ENCODE results near the gene OTUB2. TPM values are rescaled to one million over a fixed set of nuclear protein-coding genes. Genes with fewer than 3 reads are reported as not detected.

OTUB2 gene
- total RNA-seq, 1 donor from 2014 or later: 1.7 TPM

DNA sequence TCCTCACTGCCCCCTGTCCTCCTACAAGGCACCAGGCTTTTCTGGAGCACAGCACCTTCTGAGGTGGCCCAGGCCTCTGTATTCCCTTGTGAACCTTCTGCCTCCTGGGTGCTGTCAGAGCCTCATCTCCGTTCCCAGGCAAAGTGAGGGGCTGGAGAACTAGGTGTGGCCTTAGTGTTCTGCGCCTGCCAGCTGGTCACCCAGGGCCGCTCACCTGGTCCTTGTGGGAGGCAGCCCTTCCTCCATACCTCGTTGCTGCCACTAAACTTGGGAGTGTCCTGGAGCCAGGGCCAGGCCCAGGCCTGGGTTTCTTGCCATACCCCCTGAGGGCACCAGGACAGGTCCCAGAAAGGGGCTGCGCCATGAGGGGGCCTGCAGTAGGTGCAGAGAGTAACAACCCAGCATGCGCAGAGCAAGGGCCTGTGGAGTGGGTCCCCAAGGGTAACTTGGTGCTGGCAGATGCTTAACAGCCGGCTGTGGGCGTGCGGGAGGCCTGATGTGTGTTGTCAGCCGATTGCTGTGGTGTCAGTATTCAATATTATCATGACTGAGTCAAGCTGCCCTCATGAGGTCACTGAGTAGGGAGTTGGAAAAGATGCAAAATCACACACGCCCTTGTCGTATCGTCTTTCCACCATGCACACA lies 17.1 kb downstream of the OTUB2 start:
- H3K4me3 ChIP-seq: no peak overlapping the region
- H3K4me1 ChIP-seq: peaks cover 17% of the 10 kb centered on the region
- peaks cover 0 to 23% of the 10 kb centered on the region in 2 donors for H3K36me3 ChIP-seq
- H3K27me3 ChIP-seq: no peaks in the 10 kb centered on the region
- DNase-seq (ENCODE audit: extremely low spot score in 2 of 2): no peak
- TF ChIP-seq POLR2A (IDR thresholded peaks at IDR 0.05): no peak
- TF ChIP-seq, protein P1, sequence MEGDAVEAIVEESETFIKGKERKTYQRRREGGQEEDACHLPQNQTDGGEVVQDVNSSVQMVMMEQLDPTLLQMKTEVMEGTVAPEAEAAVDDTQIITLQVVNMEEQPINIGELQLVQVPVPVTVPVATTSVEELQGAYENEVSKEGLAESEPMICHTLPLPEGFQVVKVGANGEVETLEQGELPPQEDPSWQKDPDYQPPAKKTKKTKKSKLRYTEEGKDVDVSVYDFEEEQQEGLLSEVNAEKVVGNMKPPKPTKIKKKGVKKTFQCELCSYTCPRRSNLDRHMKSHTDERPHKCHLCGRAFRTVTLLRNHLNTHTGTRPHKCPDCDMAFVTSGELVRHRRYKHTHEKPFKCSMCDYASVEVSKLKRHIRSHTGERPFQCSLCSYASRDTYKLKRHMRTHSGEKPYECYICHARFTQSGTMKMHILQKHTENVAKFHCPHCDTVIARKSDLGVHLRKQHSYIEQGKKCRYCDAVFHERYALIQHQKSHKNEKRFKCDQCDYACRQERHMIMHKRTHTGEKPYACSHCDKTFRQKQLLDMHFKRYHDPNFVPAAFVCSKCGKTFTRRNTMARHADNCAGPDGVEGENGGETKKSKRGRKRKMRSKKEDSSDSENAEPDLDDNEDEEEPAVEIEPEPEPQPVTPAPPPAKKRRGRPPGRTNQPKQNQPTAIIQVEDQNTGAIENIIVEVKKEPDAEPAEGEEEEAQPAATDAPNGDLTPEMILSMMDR (IDR thresholded peaks at IDR 0.05): no peak
- TF ChIP-seq POLR2AphosphoS5 (IDR thresholded peaks at IDR 0.05; ENCODE audit: insufficient read depth in 1 of 2, low read depth in 1 of 2): no peak
- peak overlapping the region; percentile 24 for H3K27ac ChIP-seq
- intact Hi-C loops (cut with DNase I): no loop called here
- no peaks in the 10 kb centered on the region for H3K9me3 ChIP-seq

DNA sequence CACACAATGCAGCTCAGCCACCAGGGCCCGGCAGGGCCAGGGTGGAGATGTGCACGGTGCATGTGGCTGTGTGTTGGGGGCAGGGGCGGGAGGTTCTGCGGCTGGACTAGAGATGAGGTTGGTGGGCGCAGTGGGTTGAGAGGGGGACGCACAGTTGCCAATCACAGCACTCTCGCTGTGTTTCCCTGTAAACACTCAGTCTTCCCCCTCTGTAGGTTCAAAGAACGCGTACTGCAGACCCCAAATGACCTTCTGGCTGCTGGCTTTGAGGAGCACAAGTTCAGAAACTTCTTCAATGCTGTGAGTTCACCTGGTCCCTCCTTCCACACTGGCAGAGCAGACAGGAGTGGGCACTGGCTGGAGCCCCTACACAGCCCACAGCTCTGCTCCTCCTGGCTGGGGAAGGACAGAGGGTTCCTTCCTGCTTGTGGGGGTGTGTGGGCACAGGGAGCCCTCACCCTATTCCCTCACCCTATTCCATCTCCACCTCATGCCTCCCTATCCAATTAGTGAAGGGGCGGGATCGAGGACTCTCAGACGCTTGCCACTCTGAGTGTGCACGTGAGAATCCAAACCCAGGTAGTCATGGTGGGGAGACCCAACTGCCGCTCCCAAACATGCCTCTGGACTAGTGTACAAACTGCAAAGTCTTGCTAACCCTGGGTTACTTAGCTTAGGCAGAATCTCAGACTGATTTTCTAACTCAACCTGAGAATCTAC lies 17.8 kb downstream of the OTUB2 start:
- Histone ChIP-seq H3K27me3 (no peaks in the 10 kb centered on the region), H3K36me3 (peaks cover 0 to 29% of the 10 kb centered on the region in 2 donors), H3K27ac (peak overlapping the region; percentile 24), H3K9me3 (no peaks in the 10 kb centered on the region), H3K4me1 (peaks cover 17% of the 10 kb centered on the region), H3K4me3 (no peak overlapping the region)
- TF ChIP-seq POLR2A (IDR thresholded peaks at IDR 0.05): no peak
- intact Hi-C loops (cut with DNase I): no loop called here
- no peak for DNase-seq (ENCODE audit: extremely low spot score in 2 of 2)

DNA sequence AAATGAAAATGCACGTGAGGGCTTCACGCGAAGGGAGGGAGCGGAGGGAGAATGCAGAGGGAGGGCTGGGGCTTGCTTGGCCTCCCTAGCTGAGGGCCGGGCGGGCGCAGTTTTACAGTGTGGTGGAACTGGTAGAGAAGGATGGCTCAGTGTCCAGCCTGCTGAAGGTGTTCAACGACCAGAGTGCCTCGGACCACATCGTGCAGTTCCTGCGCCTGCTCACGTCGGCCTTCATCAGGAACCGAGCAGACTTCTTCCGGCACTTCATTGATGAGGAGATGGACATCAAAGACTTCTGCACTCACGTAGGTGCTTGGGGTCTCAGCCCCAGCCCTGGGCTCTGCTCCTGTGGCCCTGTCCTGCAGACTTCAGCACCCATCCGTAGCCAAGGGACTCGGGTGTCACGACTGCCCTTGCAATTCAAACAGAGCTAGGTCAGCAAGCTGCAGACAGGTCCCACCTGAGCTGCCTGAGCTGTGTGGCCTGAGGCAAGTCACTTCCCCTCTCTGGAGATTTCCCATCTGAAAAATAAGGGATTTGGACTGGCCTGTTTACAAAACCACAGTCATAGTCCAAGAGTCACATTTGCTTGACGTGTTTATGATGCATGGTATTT lies 18.4 kb downstream of the OTUB2 start:
- Histone ChIP-seq H3K27ac (no peak overlapping the region), H3K4me1 (peaks cover 17% of the 10 kb centered on the region), H3K36me3 (peaks cover 0 to 36% of the 10 kb centered on the region in 2 donors), H3K9me3 (no peaks in the 10 kb centered on the region), H3K27me3 (no peaks in the 10 kb centered on the region), H3K4me3 (no peak overlapping the region)
- intact Hi-C loops (cut with DNase I): no loop called here
- DNase-seq (ENCODE audit: extremely low spot score in 2 of 2): no peak
- TF ChIP-seq POLR2A (IDR thresholded peaks at IDR 0.05) (no peak), POLR2AphosphoS5 (IDR thresholded peaks at IDR 0.05; ENCODE audit: insufficient read depth in 1 of 2, low read depth in 1 of 2) (no peak)
- TF ChIP-seq, protein P1 (IDR thresholded peaks at IDR 0.05): no peak

DNA sequence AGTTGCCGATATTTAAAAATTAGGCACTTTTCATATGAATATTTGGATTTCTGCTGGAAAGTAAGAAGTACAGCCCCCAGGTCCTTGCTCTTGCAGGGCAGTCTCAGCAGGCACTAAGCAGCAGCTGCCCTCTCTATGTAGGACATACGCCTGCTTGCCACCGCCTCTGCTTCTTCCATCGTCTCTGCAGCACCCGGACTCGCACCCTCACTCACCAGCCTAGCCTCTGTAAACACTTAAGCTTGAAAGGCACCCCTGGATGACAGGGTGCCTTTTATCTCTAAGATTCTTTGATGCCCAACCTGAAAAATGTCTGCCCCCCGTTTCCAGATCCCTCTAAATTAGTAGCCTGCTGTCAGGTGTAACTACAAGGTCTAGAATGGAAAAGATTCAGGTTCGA lies 19.0 kb downstream of the OTUB2 start:
- Histone ChIP-seq H3K4me3 (no peak overlapping the region), H3K9me3 (no peaks in the 10 kb centered on the region), H3K27ac (no peak overlapping the region), H3K4me1 (peaks cover 17% of the 10 kb centered on the region), H3K27me3 (no peaks in the 10 kb centered on the region), H3K36me3 (peaks cover 0 to 41% of the 10 kb centered on the region in 2 donors)
- intact Hi-C loops (cut with DNase I): no loop called here
- DNase-seq (ENCODE audit: extremely low spot score in 2 of 2): no peak
- TF ChIP-seq POLR2A (IDR thresholded peaks at IDR 0.05) (no peak), POLR2AphosphoS5 (IDR thresholded peaks at IDR 0.05; ENCODE audit: insufficient read depth in 1 of 2, low read depth in 1 of 2) (no peak)
- TF ChIP-seq, protein P1 (IDR thresholded peaks at IDR 0.05): no peak

DNA sequence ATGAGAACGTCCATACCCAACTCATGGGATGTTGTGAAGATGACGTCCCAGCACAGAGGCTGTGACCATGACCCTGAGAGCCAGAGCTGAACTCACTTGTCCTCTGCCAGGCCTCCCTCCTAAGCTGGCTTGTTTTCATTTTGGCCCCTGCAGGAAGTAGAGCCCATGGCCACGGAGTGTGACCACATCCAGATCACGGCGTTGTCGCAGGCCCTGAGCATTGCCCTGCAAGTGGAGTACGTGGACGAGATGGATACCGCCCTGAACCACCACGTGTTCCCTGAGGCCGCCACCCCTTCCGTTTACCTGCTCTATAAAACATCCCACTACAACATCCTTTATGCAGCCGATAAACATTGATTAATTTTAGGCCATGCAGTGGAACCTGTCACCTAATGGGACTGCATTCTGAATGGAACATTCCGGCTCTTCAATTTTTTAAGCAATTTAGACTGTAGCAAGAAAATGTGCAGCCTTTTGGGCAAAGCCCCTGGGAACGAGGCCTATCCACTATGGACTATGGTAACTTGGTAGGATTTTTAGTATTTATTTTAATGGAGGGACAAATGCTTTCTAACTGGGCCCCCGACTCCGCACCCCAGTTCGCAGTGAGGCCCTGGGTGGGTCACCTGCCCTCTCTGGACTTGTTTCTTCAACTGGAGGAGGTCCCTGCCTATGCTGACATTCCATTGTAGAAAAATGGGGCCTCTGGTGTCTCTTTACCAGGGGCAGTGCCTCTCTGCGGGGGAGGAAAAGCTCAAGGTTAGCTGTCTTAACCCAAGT lies 19.6 kb downstream of the OTUB2 start:
- Histone ChIP-seq H3K36me3 (peaks cover 2 to 48% of the 10 kb centered on the region in 2 donors), H3K4me1 (peaks cover 17% of the 10 kb centered on the region), H3K27me3 (no peaks in the 10 kb centered on the region), H3K9me3 (no peaks in the 10 kb centered on the region), H3K4me3 (no peak overlapping the region), H3K27ac (no peak overlapping the region)
- intact Hi-C loops (cut with DNase I): no loop called here
- DNase-seq (ENCODE audit: extremely low spot score in 2 of 2): no peak
- TF ChIP-seq, protein P1 (IDR thresholded peaks at IDR 0.05): no peak

All from vagina (tissue), 2 donors.